ENCODE results near the gene B4GALT2. TPM values are rescaled to one million over a fixed set of nuclear protein-coding genes. Genes with fewer than 3 reads are reported as not detected.
A peak's percentile ranks its signal among the peaks of the same experiment; 100 is the strongest.

B4GALT2 gene
- total and polyA plus RNA-seq, 9 of the 15 experiments (the other 6 are each of a cell fraction or from before 2014, with no cell fraction given): 1.3 to 86.8 (median 43.8) TPM

DNA sequence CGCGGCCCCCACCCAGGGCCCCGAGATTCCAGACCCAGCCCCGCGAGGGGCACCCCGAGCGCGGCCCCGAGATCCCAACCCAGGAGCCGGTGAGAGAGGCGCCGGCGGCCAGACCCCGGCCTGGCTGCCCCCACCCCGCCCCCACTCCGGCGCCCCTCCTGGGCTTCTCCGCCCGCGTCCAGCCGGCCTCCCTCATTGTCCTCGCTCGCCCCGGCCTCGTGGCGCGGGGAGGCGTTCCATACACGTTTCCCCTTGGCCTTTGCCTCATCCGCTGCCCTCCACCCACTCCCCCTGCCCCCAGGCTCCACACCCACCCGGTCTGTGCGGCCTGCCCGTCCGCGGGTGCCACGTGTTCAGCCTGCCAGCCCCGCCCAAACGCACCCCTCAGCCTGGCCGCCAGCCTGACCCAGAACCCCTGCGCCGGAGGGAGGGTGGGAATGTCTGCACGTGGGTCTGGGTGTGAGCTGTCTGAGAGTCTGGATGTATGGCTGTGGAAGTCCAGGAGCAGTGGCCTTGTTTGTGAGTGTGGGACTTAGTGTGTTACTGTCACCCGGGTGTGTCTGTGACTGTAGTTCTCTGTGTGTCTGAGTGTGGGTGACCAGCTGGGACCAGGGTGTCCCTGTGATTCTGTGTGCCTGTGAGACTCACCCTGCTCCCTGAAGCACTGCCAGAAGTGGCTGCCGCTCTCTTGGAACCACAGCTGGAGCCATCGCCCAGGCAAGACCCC, 681 bp downstream of the B4GALT2 start (continued):
- TF ChIP-seq, protein P1, sequence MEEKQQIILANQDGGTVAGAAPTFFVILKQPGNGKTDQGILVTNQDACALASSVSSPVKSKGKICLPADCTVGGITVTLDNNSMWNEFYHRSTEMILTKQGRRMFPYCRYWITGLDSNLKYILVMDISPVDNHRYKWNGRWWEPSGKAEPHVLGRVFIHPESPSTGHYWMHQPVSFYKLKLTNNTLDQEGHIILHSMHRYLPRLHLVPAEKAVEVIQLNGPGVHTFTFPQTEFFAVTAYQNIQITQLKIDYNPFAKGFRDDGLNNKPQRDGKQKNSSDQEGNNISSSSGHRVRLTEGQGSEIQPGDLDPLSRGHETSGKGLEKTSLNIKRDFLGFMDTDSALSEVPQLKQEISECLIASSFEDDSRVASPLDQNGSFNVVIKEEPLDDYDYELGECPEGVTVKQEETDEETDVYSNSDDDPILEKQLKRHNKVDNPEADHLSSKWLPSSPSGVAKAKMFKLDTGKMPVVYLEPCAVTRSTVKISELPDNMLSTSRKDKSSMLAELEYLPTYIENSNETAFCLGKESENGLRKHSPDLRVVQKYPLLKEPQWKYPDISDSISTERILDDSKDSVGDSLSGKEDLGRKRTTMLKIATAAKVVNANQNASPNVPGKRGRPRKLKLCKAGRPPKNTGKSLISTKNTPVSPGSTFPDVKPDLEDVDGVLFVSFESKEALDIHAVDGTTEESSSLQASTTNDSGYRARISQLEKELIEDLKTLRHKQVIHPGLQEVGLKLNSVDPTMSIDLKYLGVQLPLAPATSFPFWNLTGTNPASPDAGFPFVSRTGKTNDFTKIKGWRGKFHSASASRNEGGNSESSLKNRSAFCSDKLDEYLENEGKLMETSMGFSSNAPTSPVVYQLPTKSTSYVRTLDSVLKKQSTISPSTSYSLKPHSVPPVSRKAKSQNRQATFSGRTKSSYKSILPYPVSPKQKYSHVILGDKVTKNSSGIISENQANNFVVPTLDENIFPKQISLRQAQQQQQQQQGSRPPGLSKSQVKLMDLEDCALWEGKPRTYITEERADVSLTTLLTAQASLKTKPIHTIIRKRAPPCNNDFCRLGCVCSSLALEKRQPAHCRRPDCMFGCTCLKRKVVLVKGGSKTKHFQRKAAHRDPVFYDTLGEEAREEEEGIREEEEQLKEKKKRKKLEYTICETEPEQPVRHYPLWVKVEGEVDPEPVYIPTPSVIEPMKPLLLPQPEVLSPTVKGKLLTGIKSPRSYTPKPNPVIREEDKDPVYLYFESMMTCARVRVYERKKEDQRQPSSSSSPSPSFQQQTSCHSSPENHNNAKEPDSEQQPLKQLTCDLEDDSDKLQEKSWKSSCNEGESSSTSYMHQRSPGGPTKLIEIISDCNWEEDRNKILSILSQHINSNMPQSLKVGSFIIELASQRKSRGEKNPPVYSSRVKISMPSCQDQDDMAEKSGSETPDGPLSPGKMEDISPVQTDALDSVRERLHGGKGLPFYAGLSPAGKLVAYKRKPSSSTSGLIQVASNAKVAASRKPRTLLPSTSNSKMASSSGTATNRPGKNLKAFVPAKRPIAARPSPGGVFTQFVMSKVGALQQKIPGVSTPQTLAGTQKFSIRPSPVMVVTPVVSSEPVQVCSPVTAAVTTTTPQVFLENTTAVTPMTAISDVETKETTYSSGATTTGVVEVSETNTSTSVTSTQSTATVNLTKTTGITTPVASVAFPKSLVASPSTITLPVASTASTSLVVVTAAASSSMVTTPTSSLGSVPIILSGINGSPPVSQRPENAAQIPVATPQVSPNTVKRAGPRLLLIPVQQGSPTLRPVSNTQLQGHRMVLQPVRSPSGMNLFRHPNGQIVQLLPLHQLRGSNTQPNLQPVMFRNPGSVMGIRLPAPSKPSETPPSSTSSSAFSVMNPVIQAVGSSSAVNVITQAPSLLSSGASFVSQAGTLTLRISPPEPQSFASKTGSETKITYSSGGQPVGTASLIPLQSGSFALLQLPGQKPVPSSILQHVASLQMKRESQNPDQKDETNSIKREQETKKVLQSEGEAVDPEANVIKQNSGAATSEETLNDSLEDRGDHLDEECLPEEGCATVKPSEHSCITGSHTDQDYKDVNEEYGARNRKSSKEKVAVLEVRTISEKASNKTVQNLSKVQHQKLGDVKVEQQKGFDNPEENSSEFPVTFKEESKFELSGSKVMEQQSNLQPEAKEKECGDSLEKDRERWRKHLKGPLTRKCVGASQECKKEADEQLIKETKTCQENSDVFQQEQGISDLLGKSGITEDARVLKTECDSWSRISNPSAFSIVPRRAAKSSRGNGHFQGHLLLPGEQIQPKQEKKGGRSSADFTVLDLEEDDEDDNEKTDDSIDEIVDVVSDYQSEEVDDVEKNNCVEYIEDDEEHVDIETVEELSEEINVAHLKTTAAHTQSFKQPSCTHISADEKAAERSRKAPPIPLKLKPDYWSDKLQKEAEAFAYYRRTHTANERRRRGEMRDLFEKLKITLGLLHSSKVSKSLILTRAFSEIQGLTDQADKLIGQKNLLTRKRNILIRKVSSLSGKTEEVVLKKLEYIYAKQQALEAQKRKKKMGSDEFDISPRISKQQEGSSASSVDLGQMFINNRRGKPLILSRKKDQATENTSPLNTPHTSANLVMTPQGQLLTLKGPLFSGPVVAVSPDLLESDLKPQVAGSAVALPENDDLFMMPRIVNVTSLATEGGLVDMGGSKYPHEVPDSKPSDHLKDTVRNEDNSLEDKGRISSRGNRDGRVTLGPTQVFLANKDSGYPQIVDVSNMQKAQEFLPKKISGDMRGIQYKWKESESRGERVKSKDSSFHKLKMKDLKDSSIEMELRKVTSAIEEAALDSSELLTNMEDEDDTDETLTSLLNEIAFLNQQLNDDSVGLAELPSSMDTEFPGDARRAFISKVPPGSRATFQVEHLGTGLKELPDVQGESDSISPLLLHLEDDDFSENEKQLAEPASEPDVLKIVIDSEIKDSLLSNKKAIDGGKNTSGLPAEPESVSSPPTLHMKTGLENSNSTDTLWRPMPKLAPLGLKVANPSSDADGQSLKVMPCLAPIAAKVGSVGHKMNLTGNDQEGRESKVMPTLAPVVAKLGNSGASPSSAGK (IDR thresholded peaks at IDR 0.05): peak; percentile 92
- TF ChIP-seq, protein P2, sequence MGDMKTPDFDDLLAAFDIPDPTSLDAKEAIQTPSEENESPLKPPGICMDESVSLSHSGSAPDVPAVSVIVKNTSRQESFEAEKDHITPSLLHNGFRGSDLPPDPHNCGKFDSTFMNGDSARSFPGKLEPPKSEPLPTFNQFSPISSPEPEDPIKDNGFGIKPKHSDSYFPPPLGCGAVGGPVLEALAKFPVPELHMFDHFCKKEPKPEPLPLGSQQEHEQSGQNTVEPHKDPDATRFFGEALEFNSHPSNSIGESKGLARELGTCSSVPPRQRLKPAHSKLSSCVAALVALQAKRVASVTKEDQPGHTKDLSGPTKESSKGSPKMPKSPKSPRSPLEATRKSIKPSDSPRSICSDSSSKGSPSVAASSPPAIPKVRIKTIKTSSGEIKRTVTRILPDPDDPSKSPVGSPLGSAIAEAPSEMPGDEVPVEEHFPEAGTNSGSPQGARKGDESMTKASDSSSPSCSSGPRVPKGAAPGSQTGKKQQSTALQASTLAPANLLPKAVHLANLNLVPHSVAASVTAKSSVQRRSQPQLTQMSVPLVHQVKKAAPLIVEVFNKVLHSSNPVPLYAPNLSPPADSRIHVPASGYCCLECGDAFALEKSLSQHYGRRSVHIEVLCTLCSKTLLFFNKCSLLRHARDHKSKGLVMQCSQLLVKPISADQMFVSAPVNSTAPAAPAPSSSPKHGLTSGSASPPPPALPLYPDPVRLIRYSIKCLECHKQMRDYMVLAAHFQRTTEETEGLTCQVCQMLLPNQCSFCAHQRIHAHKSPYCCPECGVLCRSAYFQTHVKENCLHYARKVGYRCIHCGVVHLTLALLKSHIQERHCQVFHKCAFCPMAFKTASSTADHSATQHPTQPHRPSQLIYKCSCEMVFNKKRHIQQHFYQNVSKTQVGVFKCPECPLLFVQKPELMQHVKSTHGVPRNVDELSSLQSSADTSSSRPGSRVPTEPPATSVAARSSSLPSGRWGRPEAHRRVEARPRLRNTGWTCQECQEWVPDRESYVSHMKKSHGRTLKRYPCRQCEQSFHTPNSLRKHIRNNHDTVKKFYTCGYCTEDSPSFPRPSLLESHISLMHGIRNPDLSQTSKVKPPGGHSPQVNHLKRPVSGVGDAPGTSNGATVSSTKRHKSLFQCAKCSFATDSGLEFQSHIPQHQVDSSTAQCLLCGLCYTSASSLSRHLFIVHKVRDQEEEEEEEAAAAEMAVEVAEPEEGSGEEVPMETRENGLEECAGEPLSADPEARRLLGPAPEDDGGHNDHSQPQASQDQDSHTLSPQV (IDR thresholded peaks at IDR 0.05): peak; percentile 69
- TF ChIP-seq, protein P3, sequence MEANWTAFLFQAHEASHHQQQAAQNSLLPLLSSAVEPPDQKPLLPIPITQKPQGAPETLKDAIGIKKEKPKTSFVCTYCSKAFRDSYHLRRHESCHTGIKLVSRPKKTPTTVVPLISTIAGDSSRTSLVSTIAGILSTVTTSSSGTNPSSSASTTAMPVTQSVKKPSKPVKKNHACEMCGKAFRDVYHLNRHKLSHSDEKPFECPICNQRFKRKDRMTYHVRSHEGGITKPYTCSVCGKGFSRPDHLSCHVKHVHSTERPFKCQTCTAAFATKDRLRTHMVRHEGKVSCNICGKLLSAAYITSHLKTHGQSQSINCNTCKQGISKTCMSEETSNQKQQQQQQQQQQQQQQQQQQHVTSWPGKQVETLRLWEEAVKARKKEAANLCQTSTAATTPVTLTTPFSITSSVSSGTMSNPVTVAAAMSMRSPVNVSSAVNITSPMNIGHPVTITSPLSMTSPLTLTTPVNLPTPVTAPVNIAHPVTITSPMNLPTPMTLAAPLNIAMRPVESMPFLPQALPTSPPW (CRISPR knock-in tag; IDR thresholded peaks at IDR 0.05): peak; percentile 31
- TF ChIP-seq ZNF41 (CRISPR knock-in tag; conservative IDR thresholded peaks at IDR 0.05) (no peak), FUS (optimal IDR thresholded peaks at IDR 0.05; ENCODE audit: low read depth, low read length) (no peak), U2AF2 (optimal IDR thresholded peaks at IDR 0.05; ENCODE audit: low read depth, low read length) (no peak), XRCC5 (IDR thresholded peaks at IDR 0.05; ENCODE audit: low read depth, low read length) (no peak), GABPA (tag; conservative IDR thresholded peaks at IDR 0.05; ENCODE audit: low read depth) (no peak)

Measured in K562 (cell line).